HEK293 (cell line): ENCODE data around the gene FADS6.
A peak's percentile ranks its signal among the peaks of the same experiment; 100 is the strongest.

Experiments used
- CTCF ChIA-PET: fragments of 350-600 bp; formaldehyde crosslinking; extraction: SDS; loops from one replicate; lab custom pipeline; 2021; ENCODE audit warnings: antibody characterized with exemption; lab: Yijun Ruan, JAX
- POLR2A ChIA-PET: fragments of 300-600 bp; formaldehyde crosslinking; extraction: SDS; loops from one replicate; lab custom pipeline; 2020; ENCODE audit warnings: antibody characterized with exemption, inconsistent platforms; lab: Yijun Ruan, JAX
- H3K27ac ChIP-seq: fragments of 200-500 bp; sonication (Bioruptor generic); 2 replicates; pipeline ENCODE4 v1.5.1; 2014; ENCODE audit warnings: low read depth, low read length, control low read depth, inconsistent platforms; ENCODE audit errors: extremely low read depth
- H3K36me3 ChIP-seq, 2 experiments: fragments of 200-500 bp in 1 of 2; sonication (Bioruptor generic) in 1 of 2; 1 replicate in 1 of 2; 2 replicates in 1 of 2; pipeline ENCODE4 v1.5.1; 2014 to 2017; ENCODE audit warnings: inconsistent platforms in 2 of 2, low read length in 2 of 2; ENCODE audit not compliant: control insufficient read depth in 2 of 2, insufficient read depth in 1 of 2
- H3K4me1 ChIP-seq: fragments of 200-500 bp; sonication (Bioruptor generic); 2 replicates; pipeline ENCODE4 v1.5.1; 2014; ENCODE audit warnings: mild to moderate bottlenecking, low read length, inconsistent platforms; ENCODE audit not compliant: control insufficient read depth, insufficient read depth
- H3K4me3 ChIP-seq: 2 replicates; pipeline ENCODE4 v1.5.1; 2011; ENCODE audit warnings: low read depth, mild to moderate bottlenecking, control low read depth, low read length, moderate library complexity
- H3K9me3 ChIP-seq: fragments of 200-500 bp; sonication (Bioruptor generic); 2 replicates; pipeline ENCODE4 v1.5.1; 2014; ENCODE audit warnings: low read depth, low read length, inconsistent platforms; ENCODE audit not compliant: control insufficient read depth, insufficient read depth
- EGR2 ChIP-seq: fragments of 450-650 bp; formaldehyde crosslinking; IDR thresholded peaks from 2 replicates; pipeline ENCODE4 v1.5.1; 2016; ENCODE audit warnings: low read depth, missing biosample characterization, missing genetic modification characterization
- GLI2 ChIP-seq: fragments of 450-650 bp; formaldehyde crosslinking; IDR thresholded peaks from 2 replicates; pipeline ENCODE4; 2017; ENCODE audit warnings: missing biosample characterization, missing genetic modification characterization, low read depth, borderline replicate concordance
- HIC1 ChIP-seq: fragments of 450-650 bp; formaldehyde crosslinking; IDR thresholded peaks from 2 replicates; pipeline ENCODE4 v1.5.1; 2016; ENCODE audit warnings: missing biosample characterization, missing genetic modification characterization
- HOXC10 ChIP-seq: sonication (generic); formaldehyde crosslinking; IDR thresholded peaks from 2 replicates; pipeline ENCODE4 v1.8.1; 2023; ENCODE audit warnings: mild to moderate bottlenecking, missing genetic modification reagents
- MZF1 ChIP-seq: fragments of 450-650 bp; formaldehyde crosslinking; IDR thresholded peaks from 2 replicates; pipeline ENCODE4 v1.5.1; 2017; ENCODE audit warnings: missing biosample characterization, missing genetic modification characterization, borderline replicate concordance
- TSHZ1 ChIP-seq: fragments of 450-650 bp; formaldehyde crosslinking; IDR thresholded peaks from 2 replicates; pipeline ENCODE4 v1.5.1; 2016; ENCODE audit warnings: missing biosample characterization, missing genetic modification characterization, borderline replicate concordance
- ZFHX2 ChIP-seq: fragments of 450-650 bp; formaldehyde crosslinking; conservative IDR thresholded peaks from 2 replicates; pipeline ENCODE4 v1.5.1; 2016; ENCODE audit warnings: missing biosample characterization, missing genetic modification characterization
- ZNF202 ChIP-seq: fragments of 450-650 bp; formaldehyde crosslinking; IDR thresholded peaks from 2 replicates; pipeline ENCODE4 v1.5.1; 2016; ENCODE audit warnings: missing biosample characterization, missing genetic modification characterization, borderline replicate concordance
- ZNF214 ChIP-seq: fragments of 450-650 bp; formaldehyde crosslinking; IDR thresholded peaks from 2 replicates; pipeline ENCODE4 v1.5.1; 2017; ENCODE audit warnings: missing biosample characterization, mild to moderate bottlenecking, missing genetic modification characterization, borderline replicate concordance
- ZNF335 ChIP-seq: fragments of 450-650 bp; formaldehyde crosslinking; conservative IDR thresholded peaks from 2 replicates; pipeline ENCODE4 v1.5.1; 2016; ENCODE audit warnings: missing biosample characterization, missing genetic modification characterization
- ZNF398 ChIP-seq: fragments of 450-650 bp; formaldehyde crosslinking; IDR thresholded peaks from 2 replicates; pipeline ENCODE4 v1.5.1; 2017; ENCODE audit warnings: missing biosample characterization, missing genetic modification characterization
- ZNF529 ChIP-seq: fragments of 450-650 bp; formaldehyde crosslinking; IDR thresholded peaks from 2 replicates; pipeline ENCODE4 v1.5.1; 2017; ENCODE audit warnings: missing genetic modification characterization, missing biosample characterization; ENCODE audit not compliant: insufficient replicate concordance
- ZNF555 ChIP-seq: fragments of 450-650 bp; formaldehyde crosslinking; conservative IDR thresholded peaks from 2 replicates; pipeline ENCODE4 v1.5.1; 2017; ENCODE audit warnings: missing biosample characterization, mild to moderate bottlenecking, missing genetic modification characterization, inconsistent platforms
- ZNF585B ChIP-seq: fragments of 450-650 bp; formaldehyde crosslinking; IDR thresholded peaks from 2 replicates; pipeline ENCODE4 v1.5.1; 2016; ENCODE audit warnings: missing biosample characterization, missing genetic modification characterization
- ZNF596 ChIP-seq: fragments of 450-650 bp; IDR thresholded peaks from 2 replicates; pipeline ENCODE4 v1.5.0; 2018; ENCODE audit warnings: missing biosample characterization, mild to moderate bottlenecking, missing genetic modification characterization, moderate library complexity
- ZNF623 ChIP-seq: fragments of 450-650 bp; formaldehyde crosslinking; IDR thresholded peaks from 2 replicates; pipeline ENCODE4 v1.5.1; 2016; ENCODE audit warnings: missing biosample characterization, missing genetic modification characterization
- ZNF658 ChIP-seq: fragments of 450-650 bp; formaldehyde crosslinking; IDR thresholded peaks from 2 replicates; pipeline ENCODE4; 2016; ENCODE audit warnings: missing biosample characterization, missing genetic modification characterization

The FADS6 gene

GRCh38 chr17:74838274-74838673, 55.2 kb downstream of the FADS6 start:
- POLR2A ChIA-PET, result interaction anchor here (0.6 kb wide), 1 partner anchor 342 kb away, joined by 3 read pairs; no protein-coding TSS in a partner anchor
- H3K36me3 ChIP-seq, result peaks cover 0 to 17% of the 10 kb centered on the region in 2 experiments; a peak in 1 of 3 replicates
- H3K9me3 ChIP-seq, result no peaks in the 10 kb centered on the region
- TF ChIP-seq HIC1 (tag by site-specific recombination), result no peak
- TF ChIP-seq ZNF529 (tag by site-specific recombination), result no peak
- TF ChIP-seq ZNF335 (tag by site-specific recombination), result no peak
- TF ChIP-seq ZNF214 (tag by site-specific recombination), result no peak
- TF ChIP-seq TSHZ1 (tag by site-specific recombination), result no peak
- no peak for TF ChIP-seq MZF1 (tag by site-specific recombination)
- no peak for TF ChIP-seq ZNF398
- TF ChIP-seq GLI2 (tag by site-specific recombination), result no peak
- TF ChIP-seq ZNF202 (tag by site-specific recombination), result no peak
- no peak for TF ChIP-seq ZNF658
- TF ChIP-seq ZNF585B (tag by site-specific recombination), result no peak
- no peak for TF ChIP-seq ZNF555
- TF ChIP-seq ZNF596 (tag by site-specific recombination), result no peak
- no peak for TF ChIP-seq ZNF623 (tag by site-specific recombination)
- CTCF ChIA-PET, result interaction anchor here (0.6 to 19.0 kb wide), 3 partner anchors 25 to 1117 kb away, joined by 3 to 239 read pairs (median 3); partner anchors contain the start of gene GRIN2C
- no peak overlapping the region for H3K27ac ChIP-seq
- H3K4me3 ChIP-seq, result no peak overlapping the region
- 0 out of 2 replicates have a peak, but pooled peaks cover 3% of the 10 kb centered on the region for H3K4me1 ChIP-seq

- ChIA-PET POLR2A (no interaction called here), CTCF (interaction anchor here (19.0 kb wide), 1 partner anchor 26 kb away, joined by 239 read pairs; the partner anchor contains the start of gene GRIN2C)
- TF ChIP-seq HOXC10 (0 out of 2 replicates have a peak, but pooled peaks have one; percentile 54), ZFHX2 (tag by site-specific recombination) (peak; percentile 65), EGR2 (tag by site-specific recombination) (peak; percentile 71), ZNF529 (tag by site-specific recombination) (no peak)
- Histone ChIP-seq H3K4me1 (no peaks in the 10 kb centered on the region), H3K27ac (no peak overlapping the region), H3K9me3 (no peaks in the 10 kb centered on the region), H3K4me3 (no peak overlapping the region), H3K36me3 (peaks cover 0 to 17% of the 10 kb centered on the region in 2 experiments; a peak in 1 of 3 replicates)
Observed at GRCh38 chr17:74836691-74837467, 56.6 kb downstream of the FADS6 start.
